SIG-M5 treated with dmso at 0.1 percent for 504 hours (cell line): Measurements from ENCODE around the gene CYP2W1.
"Not testable (repeated sequence)": the region's sequence is repeated elsewhere in the genome, so short reads cannot be mapped to it uniquely, and the experiment has no call there.

Experiments used
- DNase-seq: peaks from one replicate; lab custom pipeline; 2025; ENCODE audit not compliant: unreplicated experiment; lab: John Stamatoyannopoulos, UW

CYP2W1 gene

DNA sequence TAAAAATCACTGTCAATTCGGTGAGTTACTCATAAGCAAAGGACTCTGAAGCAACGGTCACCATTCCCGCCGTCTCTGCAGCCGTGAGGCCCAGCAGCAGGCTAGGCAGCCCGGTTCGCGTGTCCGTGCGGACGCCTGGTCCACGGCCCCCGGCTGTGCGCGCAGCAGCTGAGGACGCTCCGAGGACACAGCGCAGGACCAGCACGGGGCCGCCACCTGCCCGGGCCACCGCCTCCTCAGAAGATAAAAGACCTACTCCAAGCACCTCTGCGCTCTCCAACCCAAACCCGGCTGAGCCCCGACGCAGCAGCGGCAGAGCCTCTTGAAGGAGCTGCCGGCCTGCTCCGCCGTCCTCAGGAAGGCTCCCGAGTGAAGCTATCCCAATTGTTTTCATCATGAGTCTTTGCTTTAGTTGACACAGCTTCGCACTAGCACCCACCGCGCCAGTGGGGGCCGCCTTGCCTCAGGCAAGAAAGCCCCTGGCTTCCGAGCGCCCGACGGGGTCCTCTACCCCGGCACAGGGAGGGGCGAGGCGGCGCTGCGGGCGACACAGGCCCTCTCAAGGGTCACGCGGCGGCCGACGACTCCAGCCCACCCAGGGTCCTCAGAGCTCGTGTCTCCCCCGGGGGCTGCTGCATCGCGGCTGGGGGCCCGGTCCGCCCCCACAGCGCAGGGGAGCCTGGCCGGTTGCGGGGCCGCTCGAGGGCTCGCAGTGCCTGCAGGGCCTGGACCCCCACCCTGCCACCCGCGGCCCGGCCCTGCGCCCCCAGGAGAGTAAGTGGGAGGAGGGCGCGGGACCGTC is 44.5 kb downstream of the CYP2W1 start:
- DNase-seq = no peak

DNA sequence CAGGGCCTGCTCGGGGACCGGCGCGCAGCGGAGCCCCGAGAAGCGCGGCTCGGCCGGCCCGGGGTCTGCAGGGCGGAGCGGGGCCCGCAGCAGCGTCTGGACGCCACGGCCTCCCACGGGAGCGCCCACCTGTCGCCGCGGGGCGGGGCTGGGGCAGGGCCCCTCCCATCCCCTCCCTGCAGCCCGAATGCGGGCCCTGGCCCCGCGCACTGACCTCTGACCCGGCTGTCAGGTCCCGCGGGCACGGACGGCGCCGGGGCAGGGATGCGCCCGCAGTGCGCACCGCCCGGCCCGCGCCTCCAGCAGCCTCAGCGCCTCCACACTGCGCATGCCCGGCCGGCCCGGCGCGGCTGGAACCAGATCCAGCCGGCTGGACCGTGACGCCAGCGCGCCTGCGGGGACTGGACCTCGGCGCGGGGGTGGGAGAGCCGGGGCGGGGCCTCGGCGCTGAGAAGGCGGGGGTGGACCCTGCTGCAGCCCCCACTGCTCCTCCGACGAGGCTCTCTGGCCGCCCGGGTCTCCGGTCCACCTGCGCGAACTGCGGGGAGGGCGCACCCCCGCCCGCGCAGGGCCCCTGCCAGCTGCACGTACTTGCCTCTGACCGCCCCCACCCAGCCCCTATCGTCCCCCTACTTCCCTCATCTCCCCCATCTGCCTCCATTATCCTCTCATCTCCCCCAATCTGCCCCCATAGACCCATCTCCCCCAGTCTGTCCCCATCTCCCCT is 45.2 kb downstream of the CYP2W1 start:
- peak; percentile 78 for DNase-seq

DNA sequence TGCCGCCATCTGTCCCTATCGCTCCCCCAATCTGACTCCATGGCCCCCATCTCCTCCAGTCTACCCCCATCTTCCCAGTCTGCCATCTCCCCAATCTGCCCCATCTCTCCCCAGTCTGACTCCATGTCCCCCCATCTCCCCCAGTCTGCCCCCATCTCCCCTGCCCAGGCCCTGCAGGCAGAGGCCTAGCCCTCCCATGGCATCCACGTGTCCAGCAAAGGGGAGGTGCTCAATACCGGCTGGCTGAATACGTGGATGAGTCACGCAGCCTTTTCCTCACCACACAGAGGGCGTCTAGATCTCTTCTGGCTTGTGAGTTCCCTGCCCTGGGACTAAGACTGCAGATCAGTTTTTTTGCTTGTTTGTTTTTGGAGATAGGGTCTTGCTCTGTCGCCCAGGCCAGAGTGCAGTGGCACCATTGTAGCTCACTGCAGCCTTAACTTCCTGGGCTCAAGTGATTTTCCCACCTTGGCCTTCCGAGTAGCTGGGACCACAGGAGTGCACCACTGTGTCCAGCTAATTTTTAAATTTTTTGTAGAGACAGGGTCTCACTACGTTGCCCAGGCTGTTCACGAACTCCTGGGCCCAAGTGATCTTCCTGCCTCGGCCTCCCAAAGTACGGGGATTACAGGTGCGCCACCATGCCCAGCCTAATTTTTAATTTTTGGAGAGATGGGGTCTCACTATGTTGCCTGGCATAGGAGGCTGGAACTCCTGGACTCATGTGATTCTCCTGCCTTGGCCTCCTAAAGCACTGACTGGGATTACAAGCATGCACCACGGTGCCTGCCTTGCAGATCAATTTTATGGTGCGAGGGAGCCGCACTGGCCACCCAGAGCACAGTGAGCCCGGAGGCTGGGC is 46.0 kb downstream of the CYP2W1 start:
- peak; percentile 93 for DNase-seq

DNA sequence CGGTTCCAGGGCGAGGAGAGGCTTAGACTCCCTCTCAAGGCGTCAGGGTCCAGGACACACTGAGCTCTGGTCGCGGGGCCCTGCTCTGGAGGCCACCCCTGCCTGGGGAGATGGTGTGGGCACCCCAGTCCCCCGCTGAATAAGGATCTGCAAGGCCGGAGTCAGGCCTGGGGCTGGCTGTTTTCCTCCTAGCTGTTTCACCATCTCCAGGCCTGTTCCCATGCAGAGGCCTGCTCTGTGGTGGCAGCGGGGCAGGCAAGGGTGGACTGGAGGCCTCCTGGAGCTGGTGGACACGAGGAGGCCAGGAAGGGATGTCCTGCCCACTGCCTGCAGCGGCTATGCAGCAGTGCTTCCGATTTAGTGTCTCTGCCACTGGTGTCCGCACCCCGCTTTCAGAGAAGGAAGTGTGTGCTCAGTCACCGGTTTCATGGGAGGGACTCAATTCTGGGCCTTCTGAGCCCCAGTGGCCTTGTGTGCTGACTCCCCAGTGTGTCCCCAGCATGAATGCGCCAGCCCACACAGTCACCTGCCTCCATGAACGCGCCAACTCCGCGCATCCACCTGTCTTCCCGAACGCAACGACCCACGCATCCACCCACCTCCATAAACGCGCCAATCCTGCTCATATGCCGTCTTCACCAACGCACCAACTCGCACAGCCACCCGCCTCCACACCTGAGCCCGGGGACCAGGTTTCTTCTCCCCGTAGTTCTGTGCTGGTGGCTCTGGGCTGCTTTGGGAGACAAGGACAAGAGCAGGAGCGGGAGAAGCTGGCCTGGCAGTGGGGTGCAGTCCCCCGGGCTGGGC is 46.9 kb downstream of the CYP2W1 start:
- DNase-seq = no peak

DNA sequence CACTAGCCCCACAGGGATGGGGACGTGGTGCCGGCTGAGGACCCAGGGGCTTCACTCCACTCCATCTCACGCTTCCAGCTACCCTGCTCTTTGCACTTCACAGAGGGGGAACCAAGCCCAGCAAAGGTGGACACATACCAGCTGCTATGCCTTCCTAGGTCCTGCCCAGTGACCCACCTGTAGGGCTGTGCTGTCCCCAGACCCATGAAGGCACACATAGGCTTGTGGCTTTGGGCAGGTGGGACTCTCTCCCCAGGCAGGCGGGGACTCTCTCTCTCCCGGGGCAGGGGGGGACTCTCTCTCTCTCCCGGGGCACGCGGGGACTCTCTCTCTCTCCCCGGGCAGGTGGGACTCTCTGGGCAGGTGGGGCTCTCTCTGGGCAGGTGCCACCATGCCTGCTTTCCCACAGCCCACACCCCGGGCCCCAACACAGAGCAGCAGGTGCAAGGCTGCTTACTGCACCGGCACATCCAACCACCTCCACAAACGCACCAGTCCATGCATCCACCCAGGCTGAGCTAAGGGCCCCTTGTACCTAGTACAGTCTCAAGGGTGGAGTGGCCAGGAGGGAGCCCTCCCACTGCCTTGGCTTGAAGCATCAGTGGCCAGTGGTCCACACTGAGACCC is 47.6 kb downstream of the CYP2W1 start:
- DNase-seq = no peak

DNA sequence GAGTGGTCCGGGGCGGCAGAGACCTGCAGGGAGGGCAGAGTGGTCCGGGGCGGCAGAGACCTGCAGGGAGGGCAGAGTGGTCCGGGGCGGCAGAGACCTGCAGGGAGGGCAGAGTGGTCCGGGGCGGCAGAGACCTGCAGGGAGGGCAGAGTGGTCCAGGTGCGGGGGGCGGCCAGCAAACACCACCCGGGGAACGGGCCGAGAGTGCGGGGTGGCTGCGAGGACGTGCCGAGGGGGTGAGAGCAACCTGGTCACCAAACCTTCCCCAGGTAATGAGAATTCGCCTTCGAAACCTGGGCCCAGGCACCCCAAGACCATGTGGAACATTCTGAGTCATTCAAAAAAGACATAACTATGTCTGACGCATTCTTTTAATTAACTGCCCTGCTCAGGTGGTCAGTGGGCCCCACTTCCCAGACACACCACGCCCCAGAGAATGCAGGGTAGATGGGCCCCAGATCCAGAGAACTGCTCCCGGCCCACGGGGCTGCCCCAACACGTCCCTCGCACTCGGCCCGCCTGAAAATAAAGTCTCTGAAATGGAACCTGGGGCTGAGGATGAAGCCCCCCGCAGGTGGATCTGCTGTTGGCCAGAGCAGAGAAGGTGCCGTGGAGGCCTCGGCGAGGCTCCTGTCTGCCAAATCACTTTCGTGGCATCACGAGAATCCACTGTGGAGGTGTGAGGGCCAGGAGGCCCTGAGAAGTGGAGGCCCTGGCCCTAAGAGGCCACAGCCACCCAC is 48.9 kb downstream of the CYP2W1 start:
- no peak for DNase-seq

DNA sequence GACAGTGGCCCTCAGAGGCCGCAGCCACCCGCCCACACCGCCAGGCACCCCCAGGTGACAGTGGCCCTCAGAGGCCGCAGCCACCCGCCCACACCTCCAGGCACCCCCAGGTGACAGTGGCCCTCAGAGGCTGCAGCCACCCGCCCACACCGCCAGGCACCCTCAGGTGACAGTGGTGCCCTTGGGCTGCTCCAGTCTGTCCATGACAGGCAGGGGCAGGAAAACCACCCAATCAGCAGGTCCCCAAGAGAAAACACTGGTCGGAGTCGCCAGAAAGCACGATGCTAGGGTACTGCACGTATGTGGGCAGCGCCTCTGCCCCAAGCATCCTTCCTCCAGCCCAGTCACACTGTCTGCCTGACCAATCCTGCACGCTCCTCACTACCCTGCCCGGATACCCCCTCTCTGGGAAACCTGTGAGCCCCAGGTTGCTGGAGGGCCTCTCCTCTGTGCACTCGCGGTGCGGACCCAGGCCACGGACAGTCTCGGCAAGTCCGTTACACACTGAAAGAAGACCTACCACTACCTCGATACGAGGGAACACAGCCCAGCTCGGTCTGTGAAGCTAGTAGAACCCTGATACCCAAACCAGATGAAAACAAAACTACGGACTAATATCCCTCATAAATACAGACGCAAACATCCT is 49.7 kb downstream of the CYP2W1 start:
- no peak for DNase-seq

DNA sequence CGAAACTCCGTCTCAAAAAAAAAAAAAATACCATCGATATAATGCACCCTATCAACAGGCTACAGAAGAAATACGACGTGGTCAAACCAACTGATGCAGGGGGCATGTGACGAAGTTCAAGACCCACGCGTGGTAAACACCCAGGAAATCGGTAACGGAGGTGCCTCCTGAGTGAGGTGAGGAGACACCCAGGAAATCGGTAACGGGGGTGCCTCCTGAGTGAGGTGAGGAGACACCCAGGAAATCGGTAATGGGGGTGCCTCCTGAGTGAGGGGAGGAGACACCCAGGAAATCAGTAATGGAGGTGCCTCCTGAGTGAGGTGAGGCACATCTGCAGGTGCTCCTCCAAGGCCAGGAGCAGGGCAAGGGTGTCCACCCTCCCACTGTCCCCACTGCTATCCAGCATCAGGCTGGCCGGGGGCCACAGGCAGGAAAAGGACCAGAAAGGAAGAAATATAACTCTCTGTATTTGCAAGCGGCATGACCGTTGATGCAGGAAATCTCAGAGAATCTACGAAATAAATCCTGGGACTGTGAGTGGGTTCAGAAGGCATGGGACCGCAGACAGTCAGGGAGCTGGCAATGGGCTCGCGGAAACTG is 50.7 kb downstream of the CYP2W1 start:
- no peak for DNase-seq

DNA sequence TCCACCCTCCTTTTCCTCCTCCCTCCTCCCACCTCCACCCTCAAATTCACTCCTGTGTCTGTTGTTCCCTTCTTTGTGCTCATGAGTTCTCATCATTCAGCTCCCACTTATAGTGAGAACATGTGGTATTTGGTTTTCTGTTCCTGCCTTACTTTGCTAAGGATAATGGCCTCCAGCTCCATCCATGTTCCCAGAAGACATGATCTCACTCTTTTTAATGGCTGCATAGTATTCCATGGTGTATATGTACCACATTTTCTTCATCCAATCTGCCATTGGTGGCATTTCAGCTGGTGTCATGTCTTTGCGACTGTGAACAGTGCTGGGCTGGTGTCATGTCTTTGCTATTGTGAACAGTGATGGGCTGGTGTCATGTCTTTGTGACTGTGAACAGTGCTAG is 51.8 kb downstream of the CYP2W1 start:
- DNase-seq = not testable (repeated sequence)

DNA sequence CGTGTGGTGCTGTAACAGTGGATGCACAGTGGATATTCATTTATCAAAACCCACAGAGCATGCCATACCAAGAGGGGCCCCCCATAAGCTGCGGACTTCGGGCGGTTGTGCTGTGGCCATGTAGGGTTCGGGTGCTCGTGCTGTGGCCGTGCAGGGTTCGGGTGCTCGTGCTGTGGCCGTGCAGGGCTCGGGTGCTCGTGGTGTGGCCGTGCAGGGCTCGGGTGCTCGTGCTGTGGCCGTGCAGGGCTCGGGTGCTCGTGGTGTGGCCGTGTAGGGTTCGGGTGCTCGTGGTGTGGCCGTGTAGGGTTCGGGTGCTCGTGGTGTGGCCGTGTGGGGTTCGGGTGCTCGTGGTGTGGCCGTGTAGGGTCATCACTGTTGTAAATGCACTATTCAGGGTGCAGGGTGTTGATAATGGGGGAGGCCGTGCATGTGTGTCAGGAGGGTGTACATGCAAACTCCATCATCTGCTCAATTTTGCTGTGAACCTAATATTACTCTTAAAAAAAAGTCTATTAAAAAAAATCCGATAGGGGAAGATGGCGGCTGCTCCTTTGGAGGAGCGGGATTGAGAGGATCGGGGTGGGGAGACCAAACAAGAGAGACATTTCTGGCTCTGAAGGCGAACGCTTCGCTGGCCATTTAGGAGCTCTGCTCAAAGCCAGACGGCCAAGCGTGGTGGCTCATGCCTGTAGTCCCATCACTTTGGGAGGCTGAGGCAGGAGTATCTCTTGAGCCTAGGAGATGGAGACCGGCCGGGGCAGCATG is 53.4 kb downstream of the CYP2W1 start:
- DNase-seq = not testable (repeated sequence)
